ENCODE measurements around the gene SPRY4.

DNA sequence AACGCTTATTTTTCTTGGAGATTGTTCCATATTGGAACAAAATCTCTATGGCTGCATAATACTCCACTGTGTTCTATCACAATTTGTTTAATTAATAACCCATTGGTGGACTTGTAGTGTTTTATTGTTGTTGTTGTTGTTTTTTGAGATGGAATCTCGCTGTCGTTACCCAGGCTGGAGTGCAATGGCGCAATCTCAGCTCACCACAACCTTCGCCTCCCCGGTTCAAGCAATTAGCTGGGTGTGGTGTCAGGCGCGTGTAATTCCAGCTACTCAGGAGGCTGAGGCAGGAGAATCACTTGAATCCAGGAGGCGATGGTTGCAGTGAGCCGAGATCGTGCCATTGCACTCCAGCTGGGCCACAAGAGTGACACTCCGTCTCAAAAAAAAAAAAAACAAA, 38.7 kb downstream of the SPRY4 start:
- TF ChIP-seq POLR2A (IDR thresholded peaks at IDR 0.05) (no peak), EP300 (IDR thresholded peaks at IDR 0.05) (no peak), POLR2AphosphoS5 (IDR thresholded peaks at IDR 0.05) (no peak)
- TF ChIP-seq, protein P1, sequence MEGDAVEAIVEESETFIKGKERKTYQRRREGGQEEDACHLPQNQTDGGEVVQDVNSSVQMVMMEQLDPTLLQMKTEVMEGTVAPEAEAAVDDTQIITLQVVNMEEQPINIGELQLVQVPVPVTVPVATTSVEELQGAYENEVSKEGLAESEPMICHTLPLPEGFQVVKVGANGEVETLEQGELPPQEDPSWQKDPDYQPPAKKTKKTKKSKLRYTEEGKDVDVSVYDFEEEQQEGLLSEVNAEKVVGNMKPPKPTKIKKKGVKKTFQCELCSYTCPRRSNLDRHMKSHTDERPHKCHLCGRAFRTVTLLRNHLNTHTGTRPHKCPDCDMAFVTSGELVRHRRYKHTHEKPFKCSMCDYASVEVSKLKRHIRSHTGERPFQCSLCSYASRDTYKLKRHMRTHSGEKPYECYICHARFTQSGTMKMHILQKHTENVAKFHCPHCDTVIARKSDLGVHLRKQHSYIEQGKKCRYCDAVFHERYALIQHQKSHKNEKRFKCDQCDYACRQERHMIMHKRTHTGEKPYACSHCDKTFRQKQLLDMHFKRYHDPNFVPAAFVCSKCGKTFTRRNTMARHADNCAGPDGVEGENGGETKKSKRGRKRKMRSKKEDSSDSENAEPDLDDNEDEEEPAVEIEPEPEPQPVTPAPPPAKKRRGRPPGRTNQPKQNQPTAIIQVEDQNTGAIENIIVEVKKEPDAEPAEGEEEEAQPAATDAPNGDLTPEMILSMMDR (IDR thresholded peaks at IDR 0.05), result no peak

Measured in upper lobe of left lung (tissue), 4 donors.